ENCODE measurements around the gene ERN1. TPM values are rescaled to one million over a fixed set of nuclear protein-coding genes. Genes with fewer than 3 reads are reported as not detected.
A peak's percentile ranks its signal among the peaks of the same experiment; 100 is the strongest.

ERN1 gene
- total RNA-seq, 1 experiment from 2014 or later = 3.8 TPM

GRCh38 chr17:64054304-64054703 is 75.6 kb downstream of the ERN1 start:
- in situ Hi-C loops (cut with HindIII; ENCODE audit: low sequenced_read_pairs) = no loop called here
- DNase-seq (ENCODE audit: low spot score) = no peak

GRCh38 chr17:64053101-64053500 is 76.8 kb downstream of the ERN1 start:
- no peak for DNase-seq (ENCODE audit: low spot score)
- in situ Hi-C loops (cut with HindIII; ENCODE audit: low sequenced_read_pairs) = no loop called here

- in situ Hi-C loops (cut with HindIII; ENCODE audit: low sequenced_read_pairs) = no loop called here
- no peak for DNase-seq (ENCODE audit: low spot score)
Measured at GRCh38 chr17:64051153-64051552, 78.8 kb downstream of the ERN1 start.

GRCh38 chr17:64048805-64049204 is 81.1 kb downstream of the ERN1 start:
- in situ Hi-C loops (cut with HindIII; ENCODE audit: low sequenced_read_pairs) = no loop called here
- DNase-seq (ENCODE audit: low spot score) = no peak

GRCh38 chr17:64045176-64045575 is 84.8 kb downstream of the ERN1 start:
- in situ Hi-C loops (cut with HindIII; ENCODE audit: low sequenced_read_pairs) = no loop called here
- no peak for DNase-seq (ENCODE audit: low spot score)

- in situ Hi-C loops (cut with HindIII; ENCODE audit: low sequenced_read_pairs) = no loop called here
- DNase-seq (ENCODE audit: low spot score) = no peak
Measured at GRCh38 chr17:64042700-64043485, 87.1 kb downstream of the ERN1 start.

- peak; percentile 19 for DNase-seq (ENCODE audit: low spot score)
- in situ Hi-C loops (cut with HindIII; ENCODE audit: low sequenced_read_pairs) = no loop called here
Measured at GRCh38 chr17:64041912-64042311, 88.0 kb downstream of the ERN1 start.

- DNase-seq (ENCODE audit: low spot score) = no peak
- in situ Hi-C loops (cut with HindIII; ENCODE audit: low sequenced_read_pairs) = no loop called here
Measured at GRCh38 chr17:64040206-64040605, 89.7 kb downstream of the ERN1 start.

- in situ Hi-C loops (cut with HindIII; ENCODE audit: low sequenced_read_pairs) = no loop called here
- no peak for DNase-seq (ENCODE audit: low spot score)
Measured at GRCh38 chr17:64039106-64039400, 90.9 kb downstream of the ERN1 start.

GRCh38 chr17:64038331-64039105 is 91.4 kb downstream of the ERN1 start:
- DNase-seq (ENCODE audit: low spot score) = no peak
- in situ Hi-C loops (cut with HindIII; ENCODE audit: low sequenced_read_pairs) = no loop called here

GRCh38 chr17:64037802-64038201 is 92.1 kb downstream of the ERN1 start:
- in situ Hi-C loops (cut with HindIII; ENCODE audit: low sequenced_read_pairs) = no loop called here
- no peak for DNase-seq (ENCODE audit: low spot score)

GRCh38 chr17:64037180-64037579 is 92.8 kb downstream of the ERN1 start:
- in situ Hi-C loops (cut with HindIII; ENCODE audit: low sequenced_read_pairs) = no loop called here
- no peak for DNase-seq (ENCODE audit: low spot score)

- in situ Hi-C loops (cut with HindIII; ENCODE audit: low sequenced_read_pairs) = no loop called here
- DNase-seq (ENCODE audit: low spot score) = no peak
Measured at GRCh38 chr17:64036198-64036922, 93.6 kb downstream of the ERN1 start.

- in situ Hi-C loops (cut with HindIII; ENCODE audit: low sequenced_read_pairs) = no loop called here
- no peak for DNase-seq (ENCODE audit: low spot score)
Measured at GRCh38 chr17:64032081-64032480, 97.9 kb downstream of the ERN1 start.

- in situ Hi-C loops (cut with HindIII; ENCODE audit: low sequenced_read_pairs) = no loop called here
- DNase-seq (ENCODE audit: low spot score) = peak; percentile 74
Measured at GRCh38 chr17:64028874-64029464, 101.0 kb downstream of the ERN1 start.

GRCh38 chr17:64025732-64026294 is 104.1 kb downstream of the ERN1 start:
- in situ Hi-C loops (cut with HindIII; ENCODE audit: low sequenced_read_pairs) = no loop called here
- DNase-seq (ENCODE audit: low spot score) = peak; percentile 50

GRCh38 chr17:64024781-64025731 is 104.9 kb downstream of the ERN1 start:
- in situ Hi-C loops (cut with HindIII; ENCODE audit: low sequenced_read_pairs) = no loop called here
- no peak for DNase-seq (ENCODE audit: low spot score)

GRCh38 chr17:64024215-64024654 is 105.7 kb downstream of the ERN1 start:
- in situ Hi-C loops (cut with HindIII; ENCODE audit: low sequenced_read_pairs) = no loop called here
- DNase-seq (ENCODE audit: low spot score) = no peak

Data from G401 (cell line).